HG02970 (cell line): ENCODE results near the gene OCIAD1.
"Not testable (repeated sequence)": the region's sequence is repeated elsewhere in the genome, so short reads cannot be mapped to it uniquely, and the experiment has no call there.

ENCODE experiments used
- ATAC-seq: cut with Tn5 transposase; IDR thresholded peaks from one replicate; pipeline ENCODE4 v1.9.1; 2021; ENCODE audit warnings: mild to moderate bottlenecking, moderate library complexity, moderate number of reproducible peaks; ENCODE audit not compliant: unreplicated experiment, low FRiP score

OCIAD1 gene

GRCh38 chr4:48816297-48816696 lies 14.6 kb upstream of the OCIAD1 start:
- ATAC-seq: not testable (repeated sequence)

- no peak for ATAC-seq
Observed at GRCh38 chr4:48816971-48817370, 13.9 kb upstream of the OCIAD1 start.

GRCh38 chr4:48821431-48821830 lies 9.5 kb upstream of the OCIAD1 start:
- not testable (repeated sequence) for ATAC-seq

GRCh38 chr4:48827622-48828021 lies 3.3 kb upstream of the OCIAD1 start:
- no peak for ATAC-seq

GRCh38 chr4:48831532-48832030 lies 693 bp downstream of the OCIAD1 start:
- no peak for ATAC-seq

GRCh38 chr4:48832571-48832970 lies 1.7 kb downstream of the OCIAD1 start:
- ATAC-seq: no peak

GRCh38 chr4:48836658-48837057 lies 5.8 kb downstream of the OCIAD1 start:
- no peak for ATAC-seq

GRCh38 chr4:48841045-48841827 lies 10.3 kb downstream of the OCIAD1 start:
- ATAC-seq: no peak

GRCh38 chr4:48844843-48845242 lies 14.0 kb downstream of the OCIAD1 start:
- ATAC-seq: no peak

- not testable (repeated sequence) for ATAC-seq
Observed at GRCh38 chr4:48848799-48849198, 17.9 kb downstream of the OCIAD1 start.

GRCh38 chr4:48851651-48852050 lies 20.8 kb downstream of the OCIAD1 start:
- no peak for ATAC-seq

GRCh38 chr4:48853604-48854394 lies 22.9 kb downstream of the OCIAD1 start:
- no peak for ATAC-seq

GRCh38 chr4:48854395-48854683 lies 23.5 kb downstream of the OCIAD1 start:
- no peak for ATAC-seq

- ATAC-seq: no peak
Observed at GRCh38 chr4:48854982-48855381, 24.1 kb downstream of the OCIAD1 start.

- ATAC-seq: no peak
Observed at GRCh38 chr4:48858130-48858529, 27.2 kb downstream of the OCIAD1 start.

GRCh38 chr4:48862038-48862437 lies 31.1 kb downstream of the OCIAD1 start:
- ATAC-seq: no peak

GRCh38 chr4:48862661-48863060 lies 31.8 kb downstream of the OCIAD1 start:
- no peak for ATAC-seq

GRCh38 chr4:48863728-48864127 lies 32.8 kb downstream of the OCIAD1 start:
- ATAC-seq: no peak

GRCh38 chr4:48864696-48865095 lies 33.8 kb downstream of the OCIAD1 start:
- ATAC-seq: not testable (repeated sequence)

- ATAC-seq: no peak
Observed at GRCh38 chr4:48877827-48878535, 47.1 kb downstream of the OCIAD1 start.
